C4-2B (cell line): ENCODE data around the gene PDXP.

Experiments
- CTCF ChIP-seq: fragments of 450-650 bp; conservative IDR thresholded peaks from 2 replicates; pipeline ENCODE4 v1.5.1; 2017; ENCODE audit warnings: mild to moderate bottlenecking
- ZFX ChIP-seq: fragments of 450-650 bp; IDR thresholded peaks from 2 replicates; pipeline ENCODE4 v1.6.1; 2017

GRCh38 chr22:37675930-37676735 is 17.6 kb downstream of the PDXP start:
- TF ChIP-seq CTCF (no peak), ZFX (no peak)
